HG02678 (cell line): ENCODE data around the gene KRT16.
"Not testable (repeated sequence)": the region's sequence is repeated elsewhere in the genome, so short reads cannot be mapped to it uniquely, and the experiment has no call there.

Experiments used
- ATAC-seq: cut with Tn5 transposase; IDR thresholded peaks from one replicate; pipeline ENCODE4 v1.9.1; 2021; ENCODE audit warnings: mild to moderate bottlenecking, moderate library complexity; ENCODE audit not compliant: unreplicated experiment

The KRT16 gene

DNA sequence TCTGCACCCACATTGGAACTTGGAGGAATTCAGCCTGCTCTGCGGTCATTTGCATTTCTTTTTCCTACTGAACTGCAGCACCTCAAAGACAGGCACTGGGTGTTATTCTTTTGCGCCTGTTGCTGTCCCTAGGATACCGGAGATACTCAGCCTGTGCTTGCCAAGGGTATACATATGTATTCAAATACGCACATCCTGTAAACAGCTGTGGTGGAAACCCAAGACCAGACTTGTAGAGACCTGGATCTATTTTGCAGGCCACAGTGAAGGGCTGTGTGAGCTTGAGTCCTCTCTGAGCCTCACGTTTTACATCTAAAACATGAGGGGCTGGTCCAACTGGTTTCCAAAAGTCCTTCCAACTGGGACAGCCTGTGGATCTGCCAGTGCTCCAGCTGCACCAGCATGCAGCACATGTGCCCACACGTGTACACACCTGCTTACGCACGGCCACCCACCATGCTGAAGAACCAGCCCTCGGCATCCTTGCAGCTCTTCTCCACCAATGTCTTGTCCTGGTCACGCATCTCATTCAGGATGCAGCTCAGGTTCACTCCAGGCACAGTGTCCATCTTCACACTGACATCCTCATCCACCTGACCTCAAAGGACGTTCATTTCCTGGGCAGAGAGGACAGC, 16.2 kb upstream of the KRT16 start:
- not testable (repeated sequence) for ATAC-seq

DNA sequence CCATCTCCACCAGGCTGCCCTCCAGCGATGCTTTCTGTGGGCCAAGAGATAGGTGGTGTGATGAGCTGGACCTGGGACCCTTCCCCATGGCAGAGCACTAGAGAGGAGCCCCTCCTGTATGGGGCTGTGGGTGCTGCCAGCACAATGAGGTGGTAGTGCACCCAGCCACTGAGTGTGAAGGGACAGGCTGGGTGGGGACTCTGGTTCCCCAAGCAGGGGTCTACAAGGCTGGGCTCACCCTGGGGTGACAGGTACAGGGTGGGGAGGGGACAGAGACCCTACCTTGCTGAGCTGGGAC, 15.5 kb upstream of the KRT16 start:
- not testable (repeated sequence) for ATAC-seq

DNA sequence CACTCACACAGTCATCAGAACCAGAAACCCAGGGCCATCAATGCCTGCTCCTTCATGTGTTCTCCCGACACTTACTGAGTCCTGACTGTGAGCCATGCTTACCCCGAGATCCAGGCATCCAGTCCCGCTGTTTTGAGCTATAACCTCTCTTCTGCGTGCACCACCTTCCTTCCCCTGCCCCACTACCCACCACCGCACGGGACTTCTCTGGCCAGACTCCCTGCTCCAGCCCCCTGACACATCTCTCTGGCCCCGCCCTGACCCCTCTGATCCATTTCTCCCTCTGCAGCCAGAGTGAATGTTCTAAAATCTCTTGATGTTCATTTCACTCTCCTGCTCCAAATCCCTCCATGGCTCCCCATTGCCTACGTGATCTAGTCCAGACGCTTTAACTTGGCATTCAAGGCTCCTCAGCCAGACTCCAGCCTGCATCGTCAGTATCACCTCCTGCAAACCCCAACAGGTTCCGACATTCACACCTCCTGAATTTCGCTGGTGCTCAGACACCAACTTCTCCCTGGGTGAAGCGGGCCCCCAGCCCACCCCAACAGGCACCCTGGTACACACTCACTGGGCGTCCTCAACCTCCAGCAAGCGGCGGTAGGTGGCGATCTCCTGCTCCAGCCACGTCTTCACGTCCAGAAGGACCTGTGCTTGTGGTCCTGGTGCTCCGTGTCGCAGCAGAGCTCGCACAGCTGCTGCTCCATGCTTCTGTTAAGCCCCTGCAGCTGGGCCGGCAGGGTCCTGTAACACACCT, 14.9 kb upstream of the KRT16 start:
- ATAC-seq: no peak

DNA sequence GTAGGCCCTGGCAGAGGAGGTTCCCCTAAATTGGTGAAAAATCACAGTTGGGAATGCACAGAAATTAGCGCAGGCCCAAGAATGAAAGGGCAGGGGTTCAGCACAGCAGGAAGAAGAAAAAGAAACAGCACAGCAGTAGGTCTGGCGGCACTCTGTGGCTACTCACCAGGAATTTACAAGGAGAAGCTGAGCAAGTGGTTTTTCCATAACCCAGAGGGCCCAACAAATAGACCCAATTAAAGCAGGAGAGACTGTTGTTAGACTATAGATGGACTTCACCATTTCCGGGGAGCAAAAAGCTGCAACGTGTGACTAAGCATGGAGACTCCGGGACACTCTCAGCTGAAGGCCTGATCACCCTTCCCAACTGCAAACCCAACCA, 14.3 kb upstream of the KRT16 start:
- ATAC-seq: not testable (repeated sequence)

DNA sequence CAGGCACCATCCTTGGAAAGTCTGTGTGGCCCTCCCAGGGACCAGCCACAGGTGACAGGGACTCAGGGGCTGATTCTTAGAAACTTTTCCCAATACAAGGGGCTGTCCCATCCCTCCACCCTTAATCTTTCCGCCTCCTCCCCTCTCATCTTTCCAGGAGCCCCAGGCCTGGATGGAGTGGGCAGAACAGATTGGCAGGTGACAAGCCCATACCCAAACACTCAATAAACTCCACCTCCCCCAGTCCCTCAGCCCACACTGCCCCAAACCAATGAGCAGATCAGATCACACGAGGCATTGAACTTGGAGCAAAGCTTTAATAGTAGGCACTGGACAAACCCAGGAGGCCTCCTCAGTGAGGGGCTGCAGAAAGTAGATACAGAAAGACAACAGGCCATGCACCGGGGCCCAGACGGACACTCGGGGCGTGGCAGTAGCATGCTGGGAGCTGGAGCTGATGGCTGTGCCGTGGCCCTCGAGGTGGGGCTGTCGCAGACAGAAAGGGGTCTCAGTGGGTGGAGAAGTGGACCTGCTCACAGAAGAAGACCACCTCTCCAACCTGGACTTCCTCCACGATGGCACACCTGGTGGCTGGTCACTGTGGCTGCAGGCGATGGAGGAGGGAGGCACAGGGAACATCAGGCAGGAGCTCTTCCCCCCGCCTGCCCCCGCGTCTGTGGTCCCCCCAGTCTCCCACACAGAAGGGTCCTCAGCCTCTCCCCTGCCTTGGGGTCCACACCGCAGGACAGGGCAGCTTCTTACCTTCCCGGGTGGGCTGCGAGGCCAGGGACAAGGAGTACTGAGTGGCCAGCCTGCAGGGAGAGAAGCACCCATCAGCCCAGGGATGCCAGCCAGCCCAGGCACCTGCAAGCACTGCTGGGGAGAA, 13.7 kb upstream of the KRT16 start:
- not testable (repeated sequence) for ATAC-seq

DNA sequence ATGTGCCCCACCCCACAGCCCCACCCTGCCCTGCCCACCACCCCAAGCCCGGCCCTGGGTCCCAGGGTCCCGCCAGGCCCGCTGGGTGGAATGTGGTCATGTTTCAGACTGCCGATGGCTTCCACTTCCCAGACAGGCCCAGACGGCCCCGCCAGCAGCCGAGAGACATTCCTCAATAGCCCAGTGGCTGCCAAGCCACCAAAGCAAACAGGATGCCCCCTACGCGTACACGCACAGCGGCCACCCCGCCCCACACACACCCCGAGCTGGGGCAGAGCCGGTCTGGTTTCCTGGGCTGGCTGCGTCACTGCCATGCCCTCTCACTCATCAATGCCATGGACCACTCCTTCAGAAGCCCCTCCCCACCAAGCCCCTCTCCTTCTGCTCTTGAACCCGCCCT, 13.0 kb upstream of the KRT16 start:
- no peak for ATAC-seq

DNA sequence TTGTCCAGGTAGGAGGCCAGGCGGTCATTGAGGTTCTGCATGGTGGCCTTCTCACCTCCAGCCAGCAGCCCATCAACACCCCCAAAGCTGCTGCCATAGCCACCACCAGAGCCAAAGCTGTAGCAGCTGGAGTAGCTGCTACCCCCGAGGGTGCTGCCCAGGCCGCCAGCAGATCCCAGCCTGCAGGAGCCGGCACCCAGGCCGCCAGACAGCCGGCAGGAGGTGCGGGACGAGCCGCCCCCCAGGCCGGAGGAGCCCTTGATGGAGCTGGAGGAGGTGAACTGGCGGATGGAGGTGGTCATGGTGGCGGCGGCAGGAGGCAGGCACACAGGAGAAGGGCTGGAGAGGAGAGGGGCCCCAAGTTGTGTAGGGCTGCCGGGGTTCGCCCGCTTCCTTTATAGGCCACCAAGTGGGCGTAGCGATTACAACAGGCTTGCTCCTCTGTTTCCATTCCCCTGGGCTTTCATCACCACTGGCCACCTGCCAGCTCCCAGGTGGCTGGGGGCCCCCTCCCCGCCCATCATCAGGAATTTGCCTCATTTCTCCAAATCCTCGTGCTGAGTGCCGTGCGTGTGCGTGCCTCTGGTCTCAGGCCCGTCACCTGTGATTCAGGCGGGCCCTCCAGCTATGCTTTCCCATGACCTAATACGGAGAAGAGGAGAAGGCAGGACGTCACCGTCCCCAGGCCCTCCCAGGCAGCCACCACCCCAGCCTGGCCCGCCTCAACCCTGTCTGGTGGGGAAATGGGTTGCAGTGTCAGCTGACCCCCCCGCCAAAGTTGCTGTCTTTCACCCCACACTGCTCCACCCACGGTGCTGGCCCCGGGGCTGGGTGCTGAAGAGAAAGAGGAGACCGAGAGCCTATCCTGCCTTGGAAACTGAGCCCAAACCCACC, 11.9 kb upstream of the KRT16 start, which contains the start of gene KRT17:
Gene KRT17, minus strand, starts transcription at position 368 of the 894 bp plus-strand sequence. Its CDS starts 66 bp downstream, at position 302.
- ATAC-seq: no peak

DNA sequence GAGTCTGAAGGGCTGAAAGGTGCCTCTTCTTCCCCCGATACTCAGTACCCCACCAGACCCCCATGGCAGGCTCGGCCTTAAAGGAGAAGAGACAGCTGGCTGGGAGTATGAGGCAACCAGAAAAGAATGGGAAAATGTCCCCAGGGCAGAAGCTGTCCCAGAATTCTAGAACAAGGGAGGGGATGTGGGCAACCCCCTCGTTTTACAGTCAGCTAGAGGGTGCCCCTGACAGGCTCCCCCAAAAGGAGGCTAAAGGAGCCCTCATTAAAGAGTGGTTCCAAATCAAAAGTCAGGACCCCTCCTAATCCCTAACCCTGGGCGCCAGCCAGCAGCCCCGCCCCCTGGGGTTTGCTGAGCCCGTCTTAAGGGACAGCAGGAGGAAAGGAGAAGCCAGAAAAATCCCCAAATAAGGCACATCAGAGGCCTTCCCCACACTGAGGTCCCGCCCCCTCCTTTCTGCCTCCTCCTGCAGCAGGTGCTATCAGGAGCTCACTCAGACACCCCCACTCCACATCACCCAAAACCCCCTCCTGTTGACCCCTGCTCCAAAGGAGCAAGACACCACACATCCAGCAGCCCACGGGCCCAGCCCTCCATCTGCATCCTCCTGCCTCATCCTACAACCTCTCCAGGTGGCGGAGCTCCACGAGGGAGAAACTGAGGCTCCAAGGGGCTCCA, 10.8 kb upstream of the KRT16 start:
- not testable (repeated sequence) for ATAC-seq

DNA sequence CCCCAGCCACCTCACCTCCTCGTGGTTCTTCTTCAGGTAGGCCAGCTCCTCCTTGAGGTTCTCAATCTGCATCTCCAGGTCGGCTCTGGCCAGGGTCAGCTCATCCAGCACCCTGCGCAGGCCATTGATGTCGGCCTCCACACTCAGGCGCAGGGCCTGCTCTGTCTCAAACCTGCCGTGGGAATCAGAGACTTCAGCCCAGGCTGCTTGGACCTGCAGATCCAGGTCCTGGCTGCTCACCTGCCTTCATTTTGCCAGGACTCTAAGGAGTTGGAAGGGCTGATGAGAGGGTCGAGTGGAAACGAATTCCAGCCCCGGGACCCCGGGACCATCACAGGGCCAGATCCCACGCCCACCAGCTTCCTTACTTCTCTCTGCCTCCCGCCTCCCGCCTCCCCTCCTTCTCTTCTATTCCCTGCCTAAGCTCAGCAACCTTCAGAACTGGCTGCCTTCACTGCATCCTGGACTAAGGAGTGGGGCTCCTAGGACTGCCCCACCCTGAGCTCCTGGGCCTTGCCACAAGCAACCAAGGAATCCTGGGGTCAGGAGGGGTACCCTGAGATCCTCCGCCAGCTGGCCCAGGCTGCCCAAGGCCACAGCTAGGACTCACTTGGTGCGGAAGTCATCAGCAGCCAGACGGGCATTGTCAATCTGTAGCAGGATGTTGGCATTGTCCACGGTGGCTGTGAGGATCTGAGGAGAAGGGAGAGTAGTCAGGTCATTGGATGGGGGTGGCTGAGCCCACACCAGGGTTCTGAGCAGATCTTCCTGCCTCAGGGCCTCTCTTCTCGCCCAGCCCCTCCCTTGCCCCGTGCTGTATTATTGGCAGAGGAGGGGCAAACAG, 10.0 kb upstream of the KRT16 start:
- not testable (repeated sequence) for ATAC-seq

DNA sequence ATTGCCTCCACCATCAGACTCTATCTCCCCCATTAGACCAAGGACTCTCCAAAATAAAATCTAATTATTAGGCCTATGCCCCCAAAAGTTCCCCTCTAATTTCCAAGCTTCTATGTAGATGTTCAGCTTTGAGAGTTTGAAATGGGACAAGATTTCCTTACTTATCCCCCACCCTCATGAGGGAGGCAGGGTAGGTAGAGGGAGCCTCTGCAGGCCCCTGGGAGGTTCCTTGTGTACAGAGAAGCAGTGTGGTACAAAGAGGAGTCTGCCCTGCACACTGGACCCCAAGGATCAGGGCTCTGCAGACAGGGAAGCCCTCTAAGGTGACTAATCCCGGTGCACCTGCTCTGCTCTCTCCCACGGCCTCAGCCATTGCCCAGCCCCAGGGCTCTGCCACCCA, 9.3 kb upstream of the KRT16 start:
- no peak for ATAC-seq

DNA sequence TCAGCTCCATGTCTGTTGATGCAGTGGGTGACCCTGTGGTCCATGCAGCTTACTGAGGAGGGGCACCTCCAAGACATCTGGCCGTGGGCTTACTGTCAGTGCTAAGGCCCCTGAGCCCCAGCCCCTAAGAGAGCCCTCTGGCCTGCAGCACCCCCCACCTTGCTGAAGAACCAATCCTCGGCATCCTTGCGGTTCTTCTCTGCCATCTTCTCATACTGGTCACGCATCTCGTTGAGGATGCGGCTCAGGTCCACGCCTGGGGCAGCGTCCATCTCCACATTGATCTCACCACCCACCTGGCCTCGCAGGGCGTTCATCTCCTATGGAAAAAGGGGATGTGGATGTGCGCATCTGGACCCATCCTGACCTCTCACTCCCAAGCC, 8.9 kb upstream of the KRT16 start:
- not testable (repeated sequence) for ATAC-seq

DNA sequence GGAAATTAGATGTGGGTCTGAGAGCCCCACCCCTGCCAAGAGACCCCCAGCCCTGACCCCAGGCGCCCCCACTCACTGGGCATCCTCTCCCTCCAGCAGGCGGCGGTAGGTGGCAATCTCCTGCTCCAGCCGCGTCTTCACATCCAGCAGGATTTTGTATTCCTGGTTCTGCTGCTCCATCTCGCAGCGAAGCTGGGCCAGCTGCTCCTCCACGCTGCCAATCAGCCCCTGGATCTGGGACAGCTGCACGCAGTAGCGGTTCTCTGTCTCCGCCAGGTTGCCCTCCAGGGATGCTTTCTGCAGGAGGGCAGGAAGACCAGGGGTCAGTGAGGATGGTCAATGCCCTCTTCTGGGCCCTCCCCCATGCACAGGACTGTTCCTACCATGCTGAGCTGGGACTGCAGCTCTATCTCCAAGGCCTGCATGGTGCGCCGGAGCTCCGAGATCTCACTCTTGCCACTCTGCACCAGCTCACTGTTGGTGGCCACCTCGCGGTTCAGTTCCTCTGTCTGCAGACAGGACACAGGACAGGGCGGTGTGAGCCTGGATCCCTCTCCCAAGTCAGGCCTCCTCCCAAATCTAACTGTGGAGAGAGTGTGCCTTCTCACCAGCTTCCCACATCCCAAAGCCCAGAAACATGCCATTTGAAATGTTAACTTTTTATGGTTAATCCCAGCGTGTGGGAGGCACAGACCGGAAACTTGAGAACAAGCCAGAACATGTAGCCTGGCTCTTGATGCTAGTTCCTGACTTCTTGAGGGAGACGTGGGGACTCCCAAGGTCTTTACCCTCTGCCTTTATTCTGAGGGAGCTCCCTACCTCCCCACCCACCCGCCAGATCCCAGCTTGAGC, 8.2 kb upstream of the KRT16 start:
- ATAC-seq: no peak

DNA sequence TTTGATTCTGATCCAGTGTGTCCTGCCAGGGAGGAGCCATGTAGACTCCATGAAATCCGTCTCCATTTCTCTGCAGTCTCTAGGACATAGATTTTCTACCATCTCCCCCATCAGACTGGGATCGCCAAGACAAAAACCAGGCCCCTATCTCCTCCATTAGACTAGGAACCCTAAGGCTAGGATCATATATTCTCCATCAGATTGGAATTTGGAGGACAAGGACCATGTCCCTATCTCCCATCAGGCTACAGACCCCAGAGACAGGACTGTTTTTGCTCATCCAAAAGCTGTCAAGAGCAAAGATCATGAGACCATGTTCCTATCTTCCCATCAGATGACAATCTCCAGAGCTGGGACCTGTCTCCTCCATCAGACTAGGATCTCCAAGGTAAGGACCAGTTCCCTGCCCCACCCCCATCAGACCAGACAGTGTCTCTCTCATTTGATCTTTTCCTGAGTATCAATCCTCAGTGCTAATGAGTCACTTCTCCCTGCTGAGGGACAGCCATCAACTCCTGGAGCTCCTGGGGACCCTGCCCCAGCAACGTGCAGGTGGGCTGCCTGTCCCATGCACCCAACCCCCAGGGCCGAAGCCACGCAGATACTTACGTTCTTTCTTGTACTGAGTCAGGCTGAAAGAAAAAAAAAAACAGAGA, 7.5 kb upstream of the KRT16 start:
- not testable (repeated sequence) for ATAC-seq

DNA sequence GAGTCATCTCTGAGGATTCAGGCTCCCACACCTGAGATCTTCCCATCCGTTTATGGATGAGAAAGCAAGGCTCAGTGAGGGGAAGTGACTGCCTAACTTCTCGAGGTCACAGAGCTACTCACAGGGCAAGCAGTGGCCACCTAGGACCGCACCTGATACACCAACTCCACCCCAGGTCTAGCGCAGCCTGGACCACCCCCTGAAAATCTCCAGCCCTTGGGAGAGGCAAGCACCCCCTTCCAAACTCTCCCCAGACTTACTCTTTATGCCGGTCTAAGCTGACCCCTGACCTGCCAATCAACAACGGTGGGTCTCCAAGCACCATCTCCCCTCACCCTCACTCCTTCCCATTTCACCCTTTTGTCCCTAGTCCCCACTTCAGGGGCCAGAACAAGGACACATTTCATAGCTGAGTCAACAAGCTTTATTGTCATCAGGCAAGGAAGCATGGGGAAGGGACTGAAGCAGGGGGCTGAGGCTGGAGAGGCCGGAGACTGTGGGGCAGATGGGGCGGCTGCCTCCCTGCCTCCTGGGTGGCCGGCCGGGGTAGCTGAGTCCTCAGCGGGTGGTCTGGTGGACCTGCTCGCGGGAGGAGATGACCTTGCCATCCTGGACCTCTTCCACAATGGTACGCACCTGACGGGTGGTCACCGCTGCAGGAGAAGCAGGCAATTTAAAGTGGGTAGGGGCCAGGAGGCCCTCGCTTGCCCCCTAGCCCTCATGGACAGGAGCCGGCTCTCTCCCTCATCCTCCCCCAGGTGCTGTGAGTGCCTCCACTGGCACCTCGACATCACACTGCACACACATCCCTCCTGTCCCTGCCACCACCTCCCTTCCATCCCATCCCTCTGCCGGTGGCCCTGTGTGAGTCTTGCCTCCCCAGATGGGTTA, 6.7 kb upstream of the KRT16 start:
- no peak for ATAC-seq

DNA sequence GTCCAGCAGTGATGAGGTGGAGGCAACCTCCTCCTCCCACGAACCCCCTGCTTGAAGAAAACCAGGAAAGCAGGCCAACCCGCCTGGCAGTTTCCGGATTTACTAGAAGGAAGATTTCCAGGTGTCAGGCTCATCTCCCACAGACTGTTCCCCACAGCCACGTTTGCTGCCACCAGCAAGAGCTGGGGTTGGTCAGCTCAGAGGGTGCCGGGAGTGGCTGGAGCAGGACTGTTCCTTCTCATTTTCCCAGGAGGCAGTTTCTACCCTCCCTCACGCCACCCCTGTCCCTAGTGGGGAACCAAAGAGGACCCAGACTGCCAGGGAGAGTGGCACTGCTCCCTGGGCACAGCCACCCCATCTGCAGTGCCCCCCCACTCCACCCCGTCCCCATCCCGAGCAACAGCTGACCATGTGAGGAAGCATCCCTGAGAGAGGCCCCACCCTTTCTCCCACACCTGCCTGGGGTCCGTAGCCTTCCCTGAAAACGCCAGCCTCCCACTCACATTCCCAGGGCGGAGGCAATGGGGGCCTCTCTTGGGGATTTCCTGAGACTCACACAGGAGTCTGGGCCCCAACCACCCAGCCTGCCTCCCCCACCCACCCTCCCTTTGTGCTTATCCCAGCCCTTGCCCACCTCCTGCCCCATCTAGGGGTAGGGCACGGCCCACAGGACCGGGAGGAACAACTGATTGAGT, 5.9 kb upstream of the KRT16 start:
- no peak for ATAC-seq

DNA sequence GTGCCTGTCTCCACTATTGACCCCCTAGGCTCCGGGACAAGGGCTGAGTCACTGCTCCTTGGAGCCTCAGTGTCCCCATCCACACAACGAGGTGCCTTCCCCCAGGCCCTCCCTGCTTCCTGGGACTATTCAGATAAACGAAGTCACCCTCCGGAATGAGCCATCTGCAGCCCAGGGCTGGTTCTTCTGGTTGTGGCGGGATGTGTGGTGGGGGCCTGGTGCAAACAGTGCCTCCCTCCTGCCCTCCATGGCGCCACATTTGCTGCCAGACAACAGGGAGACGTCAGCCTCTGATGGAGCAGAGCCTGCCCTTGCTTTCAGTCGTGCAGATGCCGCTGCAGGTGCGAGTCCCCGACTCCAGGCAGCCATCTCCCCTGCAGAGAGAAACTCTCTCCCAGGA, 5.1 kb upstream of the KRT16 start:
- ATAC-seq: no peak
